Ammon's horn (tissue), 1 donor: ENCODE data around the gene SAC3D1.

Source experiments
- DNase-seq: peaks from one replicate; pipeline ENCODE4 v3.0.0-alpha.2; 2016; ENCODE audit warnings: low spot score

SAC3D1 gene

DNA sequence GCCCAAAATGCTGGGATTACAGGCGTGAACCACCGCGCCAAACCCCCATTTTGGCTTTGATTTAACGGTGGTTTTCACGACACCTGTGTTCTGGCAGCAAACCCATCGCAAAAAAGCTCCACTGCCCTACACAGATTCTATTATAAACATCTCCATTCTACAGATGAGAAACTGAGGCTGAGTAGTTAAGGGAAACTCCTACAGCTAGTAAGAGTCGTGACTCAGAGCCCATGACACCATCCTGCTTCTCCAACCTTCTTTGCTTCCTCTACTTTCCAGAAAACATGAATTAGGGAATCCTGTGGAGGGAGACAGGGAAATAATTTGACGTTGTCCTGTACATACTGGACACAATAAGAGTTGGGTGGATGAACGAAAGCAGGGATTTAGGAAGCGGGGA, 14.2 kb upstream of the SAC3D1 start:
- no peak for DNase-seq

- peak; percentile 96 for DNase-seq
Measured at GRCh38 chr11:65027213-65028067, 13.6 kb upstream of the SAC3D1 start, which contains the start of gene SNX15. Gene SNX15, plus strand, starts transcription at chr11:65027439. Its CDS starts 99 bp downstream, at chr11:65027538.

- DNase-seq: no peak
Measured at GRCh38 chr11:65032216-65032615, 8.8 kb upstream of the SAC3D1 start.

DNA sequence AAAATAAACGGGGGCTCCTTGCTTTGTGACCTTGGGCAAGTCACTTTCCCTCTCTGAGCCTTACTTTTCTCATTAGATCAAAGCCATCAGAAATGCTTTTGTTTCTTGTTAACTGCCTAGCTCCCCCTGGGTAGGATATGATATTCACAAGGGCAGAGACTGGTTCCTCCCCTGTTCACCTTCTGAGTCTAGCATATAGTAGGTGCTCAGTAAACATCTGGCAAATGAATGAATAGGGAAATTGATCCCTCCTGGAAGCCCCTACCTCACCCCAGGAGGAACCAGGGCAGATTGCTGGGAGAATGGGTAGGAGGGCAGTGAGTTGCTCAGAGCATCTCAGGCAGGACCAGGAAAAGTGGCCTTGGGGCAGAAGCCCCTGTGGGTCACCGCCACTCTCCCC, 6.6 kb upstream of the SAC3D1 start:
- DNase-seq: no peak

GRCh38 chr11:65035579-65035978, 5.4 kb upstream of the SAC3D1 start:
- no peak for DNase-seq

- peak; percentile 81 for DNase-seq
Measured at GRCh38 chr11:65036931-65037330, 4.1 kb upstream of the SAC3D1 start.

DNA sequence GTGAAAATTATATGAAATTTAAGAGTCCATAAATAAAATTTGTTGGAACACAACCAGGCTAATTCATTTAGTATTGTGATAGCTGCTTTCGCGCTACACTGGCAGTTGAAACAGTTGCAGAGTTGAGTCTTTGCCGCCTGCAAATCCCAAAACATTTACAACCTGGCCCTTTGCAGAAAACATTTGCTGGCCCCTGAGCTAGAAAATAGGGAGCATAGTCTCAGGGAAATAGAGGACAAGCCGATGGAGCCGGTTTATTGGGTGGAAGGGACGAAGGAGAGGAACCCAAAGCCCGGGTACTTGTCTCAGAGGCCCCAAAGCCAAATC, 527 bp upstream of the SAC3D1 start:
- DNase-seq: no peak

- no peak for DNase-seq
Measured at GRCh38 chr11:65042891-65043290, 1.9 kb downstream of the SAC3D1 start.

DNA sequence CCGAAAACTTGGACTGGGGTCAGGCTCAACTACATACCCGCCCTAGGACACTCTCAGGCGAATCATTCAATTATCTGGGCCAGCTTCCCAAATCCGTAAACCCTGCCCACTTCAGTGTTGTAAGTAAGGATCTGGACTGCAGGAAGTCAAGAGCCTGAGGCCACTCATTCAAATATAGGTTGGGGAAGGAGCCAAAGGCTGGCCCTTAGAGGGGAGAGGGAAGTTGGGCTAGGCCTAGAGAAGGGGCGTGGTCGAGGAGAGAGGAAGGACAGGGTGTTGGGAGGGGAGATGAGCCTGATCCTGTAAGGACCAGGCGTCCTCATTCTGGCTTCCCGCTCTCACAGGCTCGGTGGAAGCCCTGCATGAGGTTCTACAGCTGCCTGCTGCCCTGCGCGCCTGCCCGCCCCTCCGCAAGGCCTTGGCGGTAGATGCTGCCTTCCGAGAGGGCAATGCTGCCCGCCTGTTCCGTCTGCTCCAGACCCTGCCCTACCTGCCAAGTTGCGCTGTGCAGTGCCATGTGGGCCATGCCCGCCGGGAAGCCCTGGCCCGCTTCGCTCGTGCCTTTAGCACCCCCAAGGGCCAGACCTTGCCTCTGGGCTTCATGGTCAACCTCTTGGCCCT, 3.0 kb downstream of the SAC3D1 start:
- DNase-seq: peak; percentile 74

DNA sequence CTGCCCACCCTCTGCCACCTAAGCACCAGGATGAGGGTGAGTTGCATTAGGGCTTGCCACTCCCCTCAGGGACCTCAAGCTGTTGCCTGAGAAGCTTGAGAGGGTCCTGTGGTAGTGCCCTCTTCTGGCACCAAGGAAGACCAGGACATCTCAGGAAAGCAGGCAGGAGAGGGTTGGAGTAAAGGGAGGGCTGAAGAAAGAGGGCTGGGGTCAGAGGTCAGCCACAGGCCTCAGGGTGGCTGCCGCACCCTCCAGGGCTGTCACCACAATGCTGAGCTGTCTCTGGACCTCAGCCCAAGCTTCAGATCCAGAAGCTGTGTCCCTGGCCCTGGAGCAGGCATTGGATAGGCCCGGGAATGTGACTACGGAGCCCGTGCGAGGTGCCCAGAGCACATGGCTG, 4.1 kb downstream of the SAC3D1 start:
- no peak for DNase-seq

DNA sequence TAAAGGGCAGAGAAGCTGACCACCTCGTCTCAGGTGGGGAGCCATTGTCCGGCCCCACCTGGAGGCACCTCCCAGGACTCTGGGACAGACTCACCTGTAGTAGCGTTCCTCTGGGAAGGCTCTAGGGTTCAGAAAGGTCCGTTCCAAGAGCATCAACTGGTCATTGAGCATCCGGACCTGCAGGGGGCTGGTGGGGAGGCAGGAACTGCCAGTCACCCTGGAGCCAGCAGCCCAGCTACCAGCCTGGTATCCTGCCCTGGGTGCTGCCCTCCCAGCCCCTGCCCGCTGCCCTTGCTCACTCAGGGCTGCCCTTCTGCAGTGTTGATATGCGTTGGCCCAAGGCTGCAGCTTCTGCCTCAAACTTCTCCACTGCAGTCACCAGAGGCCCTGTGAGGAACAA, 4.7 kb downstream of the SAC3D1 start:
- DNase-seq: no peak

- DNase-seq: no peak
Measured at GRCh38 chr11:65047581-65048422, 6.8 kb downstream of the SAC3D1 start.

- no peak for DNase-seq
Measured at GRCh38 chr11:65051398-65051858, 10.4 kb downstream of the SAC3D1 start.

DNA sequence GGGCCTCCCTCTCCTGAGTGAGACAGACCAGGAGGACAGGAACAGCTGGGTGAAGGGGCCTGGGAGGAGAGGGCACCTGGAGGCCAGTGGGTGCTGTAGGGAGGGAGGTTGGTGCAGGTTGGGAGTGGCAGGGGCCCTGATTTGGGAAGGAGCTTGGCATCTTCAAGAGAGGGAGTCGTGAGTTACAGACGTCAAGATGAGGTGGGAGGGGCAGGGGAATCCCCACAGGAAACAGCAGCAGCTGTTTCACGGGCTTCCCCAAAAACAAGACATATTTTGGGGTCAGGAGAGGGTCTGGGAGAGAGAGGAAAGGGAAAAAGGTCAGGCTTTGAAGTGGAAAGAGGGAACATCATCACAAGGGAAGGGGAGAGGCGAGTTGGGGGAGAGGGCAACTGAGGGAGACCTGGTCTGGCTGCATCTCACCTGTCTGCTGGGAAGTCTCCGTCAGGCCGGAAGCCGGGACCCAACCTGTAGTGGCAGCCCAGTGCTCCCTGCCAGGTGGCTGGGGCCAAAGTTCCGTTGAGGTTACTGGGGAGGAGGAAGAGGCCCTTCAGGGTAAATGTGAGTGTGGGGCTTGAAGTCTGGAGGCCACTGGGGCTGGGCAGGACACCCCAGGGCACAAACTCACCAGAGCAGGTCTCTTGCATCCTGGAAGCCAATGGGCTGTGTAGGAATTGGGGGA, 13.0 kb downstream of the SAC3D1 start:
- no peak for DNase-seq

DNA sequence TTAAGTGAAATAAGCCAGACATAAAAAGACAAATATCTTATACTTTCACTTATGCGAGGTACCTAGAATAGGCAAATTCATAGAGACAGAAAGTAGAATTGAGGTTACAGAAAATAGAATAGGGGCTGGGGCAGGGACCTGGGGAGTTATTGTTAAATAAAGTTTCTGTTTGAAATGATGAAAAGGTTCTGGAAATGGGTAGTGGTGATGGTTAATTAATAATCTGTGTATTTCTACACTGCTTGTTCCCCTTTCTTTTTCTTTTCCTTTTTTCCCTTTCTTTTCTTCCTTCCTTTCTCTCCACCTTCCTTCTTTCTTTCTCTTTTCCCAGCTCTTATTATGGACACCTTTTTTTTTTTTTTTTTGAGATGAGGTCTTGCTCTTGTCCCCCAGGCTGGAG, 14.5 kb downstream of the SAC3D1 start:
- DNase-seq: no peak

DNA sequence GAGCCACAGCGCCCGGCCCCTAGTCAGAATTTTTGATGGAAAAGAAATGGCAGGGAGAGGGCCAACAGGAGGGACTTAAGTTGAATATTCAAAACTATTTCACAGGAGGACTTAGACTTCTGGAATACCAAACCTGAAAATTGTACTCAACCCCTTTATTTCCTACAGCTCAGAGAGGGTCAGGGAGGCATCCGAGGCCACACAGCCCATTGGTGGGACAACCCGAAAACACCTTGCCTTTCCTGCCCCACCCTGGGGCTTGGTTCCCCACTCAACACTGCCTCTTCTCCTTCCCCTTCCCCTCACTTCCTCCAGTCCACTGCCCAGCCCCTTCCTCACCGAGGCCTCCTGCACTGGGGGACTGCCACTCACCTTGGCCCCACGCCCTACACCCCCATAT, 16.0 kb downstream of the SAC3D1 start:
- DNase-seq: no peak

GRCh38 chr11:65057526-65057925, 16.5 kb downstream of the SAC3D1 start:
- DNase-seq: no peak

- DNase-seq: no peak
Measured at GRCh38 chr11:65058012-65058411, 17.0 kb downstream of the SAC3D1 start.

DNA sequence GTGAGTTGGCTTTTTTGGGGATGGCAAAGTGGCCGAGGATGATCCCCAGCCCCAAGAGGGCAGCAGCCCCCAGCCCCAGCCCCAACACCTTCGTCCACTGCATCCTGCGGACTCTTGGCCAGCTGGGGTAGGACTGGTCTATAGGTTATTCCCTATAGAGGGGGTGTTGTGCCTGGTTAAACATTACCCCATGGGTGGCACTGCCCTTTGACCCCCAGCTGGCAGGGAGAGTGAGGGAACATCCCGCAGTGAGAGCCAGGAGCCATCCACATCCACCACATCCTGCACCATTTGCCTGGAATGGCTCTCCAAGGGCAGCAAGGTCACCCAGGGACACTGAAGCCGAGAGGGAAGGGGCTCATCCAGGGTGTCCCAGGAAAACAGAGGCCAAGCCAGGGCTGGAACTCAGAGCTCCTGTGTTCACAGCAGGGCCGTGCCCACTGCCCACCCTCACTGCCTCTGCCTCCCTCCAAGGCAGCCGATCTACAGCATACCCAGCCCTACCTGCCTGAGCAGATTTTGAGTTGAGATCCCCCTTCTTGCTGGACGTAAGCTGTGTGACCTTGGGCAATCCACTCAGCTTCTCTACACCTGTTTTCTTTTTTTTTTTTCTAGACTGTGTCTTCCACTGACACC, 17.5 kb downstream of the SAC3D1 start, which contains the start of gene NAALADL1:
TSS of gene NAALADL1 (minus strand) at position 135 of the 636 bp plus-strand sequence. CDS start at position 103, 32 bp downstream.
- DNase-seq: no peak

GRCh38 chr11:65059523-65059922, 18.5 kb downstream of the SAC3D1 start:
- no peak for DNase-seq
